GM19455 (cell line): Measurements from ENCODE around the gene ULK3.

Source experiments
- ATAC-seq: cut with Tn5 transposase; IDR thresholded peaks from one replicate; pipeline ENCODE4 v1.9.1; 2021; ENCODE audit not compliant: unreplicated experiment

Gene ULK3

DNA sequence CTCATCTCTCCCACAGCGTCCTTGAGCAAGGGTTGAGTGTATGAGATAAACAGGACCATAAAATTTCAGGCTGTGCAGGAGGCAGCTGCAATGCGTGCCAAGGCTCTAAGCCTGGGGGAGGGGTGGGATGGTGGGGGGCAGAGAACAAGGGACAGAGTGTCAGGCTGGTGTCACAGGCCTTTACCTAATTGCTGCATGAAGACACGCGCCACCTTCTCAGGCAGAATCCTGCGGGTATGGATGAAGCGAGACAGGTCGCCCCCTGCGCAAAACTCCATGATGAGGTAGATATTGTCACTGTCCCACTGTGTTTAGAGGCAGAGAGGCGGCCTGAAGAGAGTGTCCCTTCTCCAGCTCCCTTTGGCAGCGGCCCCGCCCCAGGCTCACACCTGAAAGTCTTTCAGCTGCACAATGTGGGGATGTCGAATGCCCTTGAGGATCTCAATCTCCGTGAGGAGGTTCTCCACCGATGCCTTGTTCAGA lies 1.0 kb downstream of the ULK3 start:
- ATAC-seq: no peak

DNA sequence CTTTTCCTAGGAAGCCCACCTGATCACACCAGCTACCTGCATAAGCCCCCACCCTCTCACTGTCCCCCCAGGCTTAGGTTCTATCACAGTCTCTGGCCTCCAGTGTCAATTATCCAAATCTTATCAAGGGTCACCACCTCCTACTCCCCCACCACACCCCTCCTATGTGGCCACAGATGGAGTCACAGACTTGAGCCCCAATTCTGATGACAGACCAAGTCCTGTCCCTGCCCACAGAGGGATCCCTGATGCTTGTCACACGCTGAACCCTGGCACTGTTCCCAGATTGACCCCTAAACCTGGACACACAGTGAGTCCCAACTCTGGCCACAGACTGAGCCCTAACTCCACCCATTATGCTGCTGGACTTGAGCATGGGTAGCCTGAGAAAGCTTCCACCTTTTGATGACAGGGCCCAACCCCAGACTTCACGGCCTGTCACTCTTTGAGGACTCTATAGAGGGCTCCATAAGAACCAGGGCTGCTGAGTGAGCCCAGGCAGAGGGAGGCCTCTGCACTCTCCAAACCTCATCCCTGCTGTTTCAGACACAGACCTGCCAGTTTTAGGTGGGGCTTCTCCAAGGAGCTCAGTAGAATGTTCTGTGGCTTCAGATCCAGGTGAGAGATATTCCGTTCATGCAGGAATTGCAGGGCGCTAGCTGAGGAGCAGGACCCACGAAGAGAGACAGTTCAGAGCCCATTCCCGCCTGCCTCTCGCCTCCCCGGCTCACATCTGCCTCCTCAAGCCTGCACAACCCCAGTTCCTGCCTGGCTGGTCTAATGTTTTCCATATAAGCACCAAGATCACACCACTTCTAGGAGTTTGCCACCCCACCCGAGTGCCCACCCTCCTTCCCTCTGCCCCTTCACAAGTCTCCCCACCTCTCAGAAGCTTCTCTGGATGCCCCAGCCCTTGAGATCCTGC lies 1.8 kb downstream of the ULK3 start:
- ATAC-seq: no peak

DNA sequence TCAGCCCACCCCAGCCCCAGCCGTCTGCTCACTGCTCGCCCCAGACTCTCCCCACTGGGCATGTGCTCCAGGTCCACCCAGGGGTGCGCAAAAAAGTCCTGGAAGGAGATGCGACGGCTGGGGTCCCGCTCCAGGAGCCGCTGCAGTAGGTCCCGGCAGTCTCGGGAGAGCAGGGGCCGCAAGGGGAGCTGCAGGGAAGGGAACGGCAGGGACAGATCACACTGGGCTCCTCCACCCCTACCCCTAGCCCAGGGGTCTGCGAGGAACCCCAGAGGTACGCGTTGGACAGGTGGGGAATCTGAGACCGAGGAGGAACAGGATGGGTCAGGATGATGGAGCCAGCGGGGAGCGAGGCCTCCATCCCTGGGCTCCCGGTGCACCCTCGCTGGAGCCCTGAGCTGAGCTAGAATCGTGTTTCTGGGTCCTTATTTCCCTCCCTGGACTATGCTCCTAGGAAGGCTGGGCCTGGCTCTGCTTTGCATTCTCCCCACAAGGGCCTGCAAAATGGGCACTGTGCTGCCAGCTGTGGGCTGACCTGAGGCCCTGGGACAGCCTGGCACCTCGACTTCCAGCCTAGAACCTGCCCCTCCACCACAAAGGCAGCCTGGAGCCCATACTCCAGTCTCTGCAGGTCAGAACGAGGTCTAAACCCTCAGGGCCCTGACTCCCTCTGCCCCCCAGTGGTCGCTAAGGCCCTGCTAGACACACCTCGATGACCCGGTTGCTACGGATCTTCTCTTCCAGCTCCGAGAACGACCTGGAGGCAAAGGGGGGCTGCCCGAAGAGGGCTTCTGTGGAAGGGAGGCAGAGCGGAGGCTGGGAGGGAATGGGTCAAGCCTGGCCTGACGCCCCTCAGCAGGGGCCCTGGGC lies 3.2 kb downstream of the ULK3 start:
- no peak for ATAC-seq

DNA sequence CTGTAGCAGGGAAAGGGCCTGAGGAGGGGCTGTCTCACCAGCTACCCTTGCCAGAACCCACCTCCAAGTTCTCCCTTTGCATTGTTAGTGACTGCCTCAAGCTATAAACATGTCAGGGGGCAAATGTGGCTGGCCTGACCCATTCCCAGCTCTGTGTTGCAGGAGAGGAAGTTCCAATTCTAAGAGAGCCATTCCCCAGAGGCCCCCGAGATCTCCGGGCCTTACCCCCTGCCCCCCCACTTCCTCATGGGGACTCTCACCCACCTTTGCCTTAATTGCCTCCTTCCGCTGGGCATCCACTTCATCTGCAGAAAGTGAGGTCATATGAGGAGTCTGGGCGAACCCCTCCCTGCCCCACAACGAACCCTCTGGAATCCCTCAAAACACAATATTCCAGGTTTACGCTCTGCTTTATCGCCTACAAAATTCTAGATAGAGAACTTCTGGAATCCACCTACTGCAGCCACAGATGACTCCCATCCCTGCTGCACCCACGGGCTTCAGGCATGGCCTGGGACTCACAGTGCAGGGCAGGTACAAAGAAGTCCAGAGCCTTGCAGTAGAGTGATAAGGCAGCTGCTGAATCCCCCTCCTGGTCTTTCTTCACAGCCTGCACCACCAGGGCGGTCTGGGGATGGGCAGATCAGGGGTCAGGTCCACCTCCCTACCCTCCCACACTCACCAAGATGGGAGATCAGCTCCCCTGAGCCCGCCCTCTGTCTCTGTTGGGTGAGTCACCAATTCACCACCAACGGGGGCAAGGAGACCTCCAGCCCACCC lies 4.0 kb downstream of the ULK3 start:
- no peak for ATAC-seq

DNA sequence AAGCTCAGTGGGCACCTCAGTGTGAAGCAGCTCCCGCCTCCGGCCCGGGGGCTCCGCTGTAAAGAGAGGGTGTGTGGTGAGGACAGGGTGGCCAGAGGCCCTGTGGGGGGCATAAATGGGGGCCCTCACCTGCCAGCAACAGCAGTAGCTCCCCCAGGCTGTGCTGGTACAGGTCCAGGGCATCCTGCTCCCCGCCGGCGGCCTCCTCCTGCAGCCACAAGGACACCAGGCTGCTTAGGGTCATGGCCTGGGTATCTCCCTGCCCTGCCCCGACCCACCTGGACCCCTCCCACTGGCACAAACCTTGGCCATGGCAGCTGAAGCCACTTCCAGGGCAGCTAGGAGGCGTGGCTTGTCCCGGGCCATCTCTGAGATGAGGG lies 4.8 kb downstream of the ULK3 start:
- no peak for ATAC-seq

DNA sequence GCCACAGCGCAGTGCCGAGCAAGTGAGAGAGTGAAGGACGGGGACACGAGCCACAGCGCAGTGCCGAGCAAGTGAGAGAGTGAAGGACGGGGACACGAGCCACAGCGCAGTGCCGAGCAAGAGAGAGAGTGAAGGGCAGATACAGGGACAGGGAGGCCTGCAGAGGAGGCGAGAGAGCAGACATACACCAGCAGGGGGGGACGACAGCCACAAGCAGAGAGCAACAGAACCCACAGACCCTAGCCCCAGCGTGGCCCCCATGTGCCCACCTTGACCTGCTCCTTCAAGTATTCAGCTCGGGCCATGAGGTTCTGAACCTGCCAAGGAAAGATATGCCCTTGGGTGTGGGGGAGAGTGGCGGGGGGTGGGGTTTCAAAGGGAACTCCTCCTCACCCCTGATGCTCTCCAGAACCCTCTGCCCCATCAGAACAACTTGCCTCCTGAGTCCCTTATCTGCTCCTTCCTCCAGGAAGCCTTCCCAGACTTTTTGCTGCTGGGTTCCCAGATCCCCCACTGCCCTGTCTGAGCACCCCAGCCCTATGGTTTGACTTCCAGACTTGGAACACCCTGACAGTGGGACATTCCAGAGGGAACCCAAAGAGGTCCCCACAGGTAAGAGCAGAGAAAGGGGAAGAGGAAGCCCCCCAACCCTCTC lies 5.3 kb downstream of the ULK3 start:
- ATAC-seq: no peak

DNA sequence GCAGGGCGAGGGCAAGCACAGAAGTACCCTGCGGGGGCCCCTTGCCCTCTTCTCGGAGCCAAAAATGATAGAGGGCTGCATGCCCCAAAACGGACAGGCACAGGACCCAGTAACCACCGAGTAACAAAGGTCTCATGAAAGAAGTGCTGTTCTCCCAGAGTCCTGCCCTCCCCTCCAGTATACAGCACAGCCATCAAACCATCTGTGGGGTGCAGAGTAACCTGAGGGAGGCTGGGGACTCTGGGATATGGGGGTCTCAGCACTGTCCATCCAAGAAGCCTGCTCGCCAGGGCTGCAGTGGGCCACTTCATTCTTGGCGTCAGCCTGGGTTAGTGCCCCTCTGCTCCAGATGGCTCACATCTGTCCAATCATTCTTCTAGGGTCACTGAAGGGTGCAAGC lies 6.1 kb downstream of the ULK3 start:
- ATAC-seq: no peak

DNA sequence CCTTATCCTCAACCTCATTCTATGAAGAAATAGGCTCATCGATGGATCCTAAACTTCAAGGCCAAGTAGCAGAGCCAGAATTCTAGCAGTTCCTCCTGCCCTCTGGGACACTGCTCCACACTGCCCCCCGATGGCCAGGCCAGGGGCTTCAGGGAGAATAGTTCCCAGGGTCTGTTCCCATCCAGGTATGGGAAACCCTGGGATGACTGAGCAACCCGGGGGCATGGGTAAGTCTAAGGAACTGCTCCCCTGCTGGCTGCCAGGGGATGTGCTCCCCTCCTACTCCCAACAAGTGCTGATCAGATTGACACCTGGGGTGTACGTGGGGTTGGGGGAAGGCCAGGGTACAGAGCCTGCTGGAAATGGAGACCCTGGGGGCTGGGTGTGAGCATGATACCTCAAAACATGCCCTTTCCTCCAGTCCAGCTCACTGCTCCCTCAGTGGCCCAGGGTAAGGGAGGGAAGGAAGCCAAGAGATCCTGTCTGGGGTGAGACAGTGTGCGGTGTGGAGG lies 7.6 kb downstream of the ULK3 start:
- no peak for ATAC-seq

DNA sequence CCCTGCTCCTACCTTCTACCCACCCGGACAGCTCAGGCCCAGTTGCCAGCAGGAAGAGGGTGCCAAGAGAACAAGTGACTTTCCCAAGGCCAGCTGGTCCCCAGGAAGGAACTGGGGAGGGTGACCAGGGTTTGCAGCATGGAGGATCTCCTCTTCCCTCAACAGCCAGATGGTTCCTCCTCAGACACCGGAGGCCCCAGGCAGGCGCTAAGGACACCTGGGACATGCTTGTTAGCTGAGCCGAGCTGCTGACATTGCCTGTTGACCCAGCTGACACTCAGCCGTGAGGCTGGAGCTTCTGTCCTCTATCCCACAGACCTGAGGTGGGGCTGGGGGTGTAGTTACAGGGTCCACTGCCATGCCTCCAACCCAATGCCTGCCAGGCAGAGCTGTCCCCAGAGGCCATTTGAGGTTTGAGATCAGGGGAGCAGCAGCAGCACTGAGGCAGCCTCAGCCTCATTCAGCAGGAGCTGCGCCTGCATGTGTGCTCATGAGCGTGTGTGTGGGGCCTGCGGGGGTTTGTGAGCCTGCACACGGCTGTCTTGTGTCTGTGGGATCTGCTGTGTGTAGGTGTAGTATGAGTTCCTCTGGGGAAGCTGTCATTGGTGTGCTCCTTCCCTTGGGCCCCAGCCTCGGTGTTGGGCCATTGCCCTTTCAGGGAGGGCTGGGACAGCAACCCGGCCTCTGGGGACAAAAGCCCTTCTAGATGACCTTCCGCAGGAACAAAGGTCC lies 9.4 kb downstream of the ULK3 start:
- ATAC-seq: no peak

DNA sequence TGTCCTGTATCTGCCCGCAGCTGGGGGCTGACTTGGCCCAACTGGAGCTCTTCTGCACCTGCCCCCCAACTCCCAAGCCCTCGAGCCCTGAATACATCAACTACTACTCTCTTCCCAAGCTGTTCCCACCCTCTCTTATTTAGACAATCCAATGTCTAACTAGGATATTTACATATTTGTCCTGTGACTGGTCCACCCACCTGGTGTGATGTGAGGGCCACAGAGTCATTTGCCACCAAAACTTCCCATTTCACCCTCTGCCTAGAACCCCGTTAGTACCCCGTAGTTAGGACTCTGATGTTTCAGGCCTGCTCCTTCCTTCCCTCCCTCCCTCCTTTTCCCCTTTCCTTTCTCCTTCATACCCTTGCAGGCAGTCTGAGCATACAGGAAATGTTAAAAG lies 10.1 kb downstream of the ULK3 start:
- ATAC-seq: no peak

DNA sequence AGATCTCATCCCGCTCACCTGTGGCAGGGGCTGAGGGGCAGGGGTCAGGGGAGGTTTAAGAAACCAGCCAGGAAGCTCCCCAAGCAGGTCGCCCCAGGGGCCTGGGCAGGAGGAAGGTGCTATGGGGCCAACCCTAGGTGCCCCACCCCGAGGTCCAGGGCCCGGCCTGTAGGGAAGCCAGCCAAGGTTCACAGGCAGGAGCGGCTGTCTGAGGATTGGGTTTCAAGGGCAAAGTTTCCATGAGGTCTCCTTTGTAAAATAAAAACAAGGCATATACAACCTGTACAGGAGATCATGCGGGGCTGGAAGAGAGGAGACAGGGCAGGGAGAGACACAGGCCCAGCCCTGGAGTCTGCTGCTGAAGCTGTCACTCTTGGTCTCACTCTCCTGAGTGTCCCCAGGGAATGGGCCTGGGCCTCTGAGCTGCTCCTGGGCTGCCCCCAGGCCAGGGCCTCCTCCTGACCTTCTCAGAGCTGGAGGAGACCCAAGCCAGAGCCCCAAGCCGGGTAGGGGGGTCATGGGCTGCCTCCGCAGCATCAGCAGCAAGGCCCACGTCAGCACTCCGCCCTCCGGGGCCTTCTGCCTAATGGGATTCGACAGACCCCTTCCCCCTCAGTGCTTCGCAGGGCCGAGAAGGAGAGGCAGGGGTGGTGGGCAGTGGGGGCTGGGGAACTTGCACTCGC lies 11.0 kb downstream of the ULK3 start:
- no peak for ATAC-seq

DNA sequence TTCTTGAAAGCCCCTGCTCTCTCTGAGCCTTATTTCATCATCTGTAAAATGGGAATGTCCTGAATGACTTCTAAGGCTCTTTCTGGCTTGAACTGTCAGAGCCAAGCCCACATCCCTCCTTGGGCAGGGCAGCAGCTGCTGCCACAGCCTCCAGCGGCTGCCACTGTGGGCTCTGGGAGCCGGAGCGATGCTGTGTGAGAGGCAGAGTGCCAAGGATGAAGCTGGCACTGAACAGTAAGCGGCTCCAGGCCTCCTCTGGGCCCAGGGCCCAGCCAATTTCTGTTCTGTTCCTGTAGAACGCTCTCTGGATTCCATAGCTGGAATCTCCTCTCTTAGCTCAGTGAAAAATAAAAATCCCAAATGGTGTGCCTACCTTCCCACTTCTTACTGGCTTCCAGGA lies 12.1 kb downstream of the ULK3 start:
- no peak for ATAC-seq

DNA sequence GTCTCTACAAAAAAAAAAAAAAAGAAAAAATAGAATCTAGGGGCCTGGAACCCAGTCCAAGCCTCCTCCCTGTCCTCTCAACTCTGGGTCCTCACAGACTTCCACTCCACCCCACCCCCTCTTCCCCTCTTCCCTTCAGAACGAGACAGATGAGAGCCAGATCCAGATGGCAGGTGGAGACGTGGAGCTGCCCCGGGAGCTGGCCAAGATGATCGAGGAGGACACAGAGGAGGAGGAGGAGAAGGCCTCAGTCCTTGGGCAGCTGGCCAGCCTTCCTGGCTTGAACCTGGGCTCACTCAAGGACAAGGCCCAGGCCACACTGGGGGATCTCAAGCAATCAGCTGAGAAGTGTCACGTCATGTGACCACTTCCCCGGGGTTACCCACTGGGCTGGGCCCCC lies 13.0 kb downstream of the ULK3 start:
- ATAC-seq: no peak

DNA sequence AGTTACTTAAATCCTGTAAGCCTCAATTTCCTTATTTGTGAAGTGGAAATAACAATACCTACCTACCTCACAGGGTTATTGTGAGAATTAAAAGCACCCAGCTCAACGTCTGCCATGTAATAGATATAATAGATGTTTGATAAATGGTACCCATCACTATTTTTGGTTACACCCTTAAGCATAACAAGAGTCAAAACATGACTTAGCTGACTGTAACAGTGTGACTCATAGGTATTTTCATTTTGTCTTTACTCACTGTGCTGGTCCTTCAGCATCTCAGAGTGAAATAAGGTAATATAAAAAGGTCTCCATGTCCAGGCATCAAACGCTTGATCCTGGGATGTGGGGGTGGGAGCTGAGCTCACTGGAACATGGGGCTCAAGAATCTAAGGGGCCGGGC lies 13.5 kb downstream of the ULK3 start:
- no peak for ATAC-seq

DNA sequence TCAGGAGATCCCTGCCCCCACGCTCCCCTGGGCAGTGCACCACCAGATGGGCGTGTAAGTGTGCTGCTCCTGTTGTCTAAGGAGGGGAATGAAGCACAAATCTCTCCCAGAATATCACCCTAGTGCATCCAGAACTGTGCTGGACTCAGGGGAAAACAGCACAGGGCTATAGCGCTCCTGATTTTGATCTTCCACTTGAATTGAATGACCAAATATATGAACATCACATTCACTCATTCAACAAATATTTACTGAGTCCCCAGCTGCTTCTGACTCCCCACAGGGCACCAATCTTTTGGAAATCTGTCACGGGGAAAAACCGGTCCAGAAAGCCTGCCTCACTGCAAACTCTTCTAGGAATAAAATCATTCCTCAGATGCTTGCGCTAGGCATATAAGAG lies 14.1 kb downstream of the ULK3 start:
- ATAC-seq: no peak

DNA sequence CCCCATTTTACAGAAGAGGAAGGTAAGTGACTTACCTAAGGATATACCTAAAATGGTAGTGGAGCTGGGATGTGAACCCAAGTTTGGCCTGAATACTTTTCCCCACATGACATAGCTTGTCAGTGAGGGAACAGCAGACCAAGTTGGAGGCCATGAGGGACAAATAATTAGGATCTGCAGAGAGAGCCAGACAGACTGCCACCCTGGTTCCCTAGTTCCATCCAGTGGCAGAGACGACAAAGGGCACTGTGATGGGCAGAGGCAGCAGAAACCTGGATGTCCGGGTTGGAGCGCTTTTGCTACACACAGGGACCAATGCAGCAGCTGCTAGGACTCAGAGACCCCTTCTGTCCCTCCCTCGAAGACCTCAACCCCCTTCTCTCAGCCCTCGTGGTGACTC lies 15.3 kb downstream of the ULK3 start:
- no peak for ATAC-seq

DNA sequence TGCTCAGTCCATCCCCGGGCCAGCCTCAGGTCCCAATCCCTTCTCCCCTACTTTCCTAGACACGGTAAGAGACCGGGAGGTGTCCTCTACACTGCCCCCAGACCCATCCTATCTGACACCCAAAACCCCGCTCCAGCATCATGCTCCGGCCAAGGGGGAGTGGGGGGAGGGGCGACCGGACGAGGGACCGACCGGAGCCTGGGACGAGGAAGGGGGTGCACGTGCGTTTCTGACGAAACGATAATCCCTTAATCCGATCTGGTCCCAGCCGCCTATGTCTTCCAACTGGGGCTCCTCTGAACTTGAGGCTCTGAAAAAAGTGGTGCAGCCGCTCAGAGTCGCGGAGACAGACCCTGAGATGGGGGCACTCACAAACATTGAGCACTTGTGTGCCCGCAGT lies 16.0 kb downstream of the ULK3 start:
- no peak for ATAC-seq

DNA sequence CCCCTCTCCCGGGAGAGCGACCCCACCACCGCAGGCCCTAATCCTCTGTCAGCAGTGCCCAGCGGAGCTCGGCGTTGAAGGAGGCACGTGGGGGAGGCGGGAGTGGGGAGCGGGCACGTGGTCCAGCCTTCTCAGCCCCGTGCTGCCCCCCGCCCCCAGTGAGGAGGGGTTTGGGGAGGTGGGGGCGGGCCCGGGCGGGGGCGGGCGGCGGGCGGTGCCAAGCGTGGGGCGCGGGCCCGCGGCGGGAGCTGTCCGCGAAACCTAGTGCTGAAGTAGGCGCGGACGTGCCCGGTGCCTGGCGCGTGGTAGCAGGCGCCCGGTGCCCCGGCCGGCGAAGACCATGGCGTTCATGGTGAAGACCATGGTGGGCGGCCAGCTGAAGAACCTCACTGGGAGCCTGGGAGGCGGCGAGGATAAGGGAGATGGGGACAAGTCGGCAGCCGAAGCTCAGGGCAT lies 16.6 kb downstream of the ULK3 start, which contains the start of gene CPLX3:
TSS of gene CPLX3 (plus strand) at position 264 of the 456 bp plus-strand sequence. CDS start at position 341, 77 bp downstream.
- no peak for ATAC-seq

DNA sequence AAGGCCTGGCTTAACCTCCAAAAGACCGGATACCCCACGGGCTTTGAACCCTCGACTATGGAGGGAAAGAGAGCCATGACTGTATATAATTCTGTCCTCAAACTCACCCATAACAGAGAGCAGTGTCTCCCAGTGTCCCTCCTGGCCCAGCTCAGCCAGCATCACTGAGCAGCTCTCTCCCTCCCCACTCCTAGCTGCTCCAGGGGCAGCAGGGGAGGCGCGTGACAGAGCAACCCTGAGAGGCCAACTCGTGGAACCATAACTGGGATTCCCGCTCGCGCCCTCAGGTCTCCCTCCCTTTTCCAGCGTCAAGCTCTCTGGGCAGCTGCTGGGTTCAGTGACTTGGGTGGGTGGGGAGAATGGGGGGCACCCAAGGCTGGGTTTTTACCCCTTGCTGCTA lies 17.1 kb downstream of the ULK3 start:
- no peak for ATAC-seq
